ENCODE results near the gene GABRR2.

GRCh38 chr6:89347825-89348224 is 32.7 kb upstream of the GABRR2 start:
- TF ChIP-seq, protein P1, sequence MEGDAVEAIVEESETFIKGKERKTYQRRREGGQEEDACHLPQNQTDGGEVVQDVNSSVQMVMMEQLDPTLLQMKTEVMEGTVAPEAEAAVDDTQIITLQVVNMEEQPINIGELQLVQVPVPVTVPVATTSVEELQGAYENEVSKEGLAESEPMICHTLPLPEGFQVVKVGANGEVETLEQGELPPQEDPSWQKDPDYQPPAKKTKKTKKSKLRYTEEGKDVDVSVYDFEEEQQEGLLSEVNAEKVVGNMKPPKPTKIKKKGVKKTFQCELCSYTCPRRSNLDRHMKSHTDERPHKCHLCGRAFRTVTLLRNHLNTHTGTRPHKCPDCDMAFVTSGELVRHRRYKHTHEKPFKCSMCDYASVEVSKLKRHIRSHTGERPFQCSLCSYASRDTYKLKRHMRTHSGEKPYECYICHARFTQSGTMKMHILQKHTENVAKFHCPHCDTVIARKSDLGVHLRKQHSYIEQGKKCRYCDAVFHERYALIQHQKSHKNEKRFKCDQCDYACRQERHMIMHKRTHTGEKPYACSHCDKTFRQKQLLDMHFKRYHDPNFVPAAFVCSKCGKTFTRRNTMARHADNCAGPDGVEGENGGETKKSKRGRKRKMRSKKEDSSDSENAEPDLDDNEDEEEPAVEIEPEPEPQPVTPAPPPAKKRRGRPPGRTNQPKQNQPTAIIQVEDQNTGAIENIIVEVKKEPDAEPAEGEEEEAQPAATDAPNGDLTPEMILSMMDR (conservative IDR thresholded peaks at IDR 0.05; ENCODE audit: low read depth, low read length) = no peak
- no peak for TF ChIP-seq NFE2L2 (IDR thresholded peaks at IDR 0.05; ENCODE audit: low read depth, low read length)
- TF ChIP-seq MXI1 (IDR thresholded peaks at IDR 0.05; ENCODE audit: borderline replicate concordance, low read depth, low read length) = no peak
- TF ChIP-seq CEBPB (IDR thresholded peaks at IDR 0.05; ENCODE audit: low read depth, low read length) = no peak
- TF ChIP-seq FOS (IDR thresholded peaks at IDR 0.05; ENCODE audit: low read depth, low read length) = no peak
- TF ChIP-seq RCOR1 (IDR thresholded peaks at IDR 0.05; ENCODE audit: insufficient replicate concordance, low read length) = no peak
- TF ChIP-seq BHLHE40 (IDR thresholded peaks at IDR 0.05; ENCODE audit: low read depth, low read length) = no peak
- TF ChIP-seq POLR2A (IDR thresholded peaks at IDR 0.05; ENCODE audit: low read depth, low read length) = no peak
- no peak for TF ChIP-seq RAD21 (IDR thresholded peaks at IDR 0.05; ENCODE audit: low read length)
- TF ChIP-seq ELK1 (IDR thresholded peaks at IDR 0.05; ENCODE audit: borderline replicate concordance, low read depth, low read length) = no peak
- TF ChIP-seq, protein P2, sequence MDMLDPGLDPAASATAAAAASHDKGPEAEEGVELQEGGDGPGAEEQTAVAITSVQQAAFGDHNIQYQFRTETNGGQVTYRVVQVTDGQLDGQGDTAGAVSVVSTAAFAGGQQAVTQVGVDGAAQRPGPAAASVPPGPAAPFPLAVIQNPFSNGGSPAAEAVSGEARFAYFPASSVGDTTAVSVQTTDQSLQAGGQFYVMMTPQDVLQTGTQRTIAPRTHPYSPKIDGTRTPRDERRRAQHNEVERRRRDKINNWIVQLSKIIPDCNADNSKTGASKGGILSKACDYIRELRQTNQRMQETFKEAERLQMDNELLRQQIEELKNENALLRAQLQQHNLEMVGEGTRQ (IDR thresholded peaks at IDR 0.05; ENCODE audit: low read depth, low read length) = no peak
- no peak for TF ChIP-seq SMC3 (IDR thresholded peaks at IDR 0.05; ENCODE audit: low read depth, low read length)

Measured in IMR-90 (cell line).